Activated CD8-positive, alpha-beta memory T cell treated with anti-CD3 and anti-CD28 coated beads for 48 hours (primary cell): ENCODE measurements around the gene GFAP.
"Not testable (repeated sequence)": the region's sequence is repeated elsewhere in the genome, so short reads cannot be mapped to it uniquely, and the experiment has no call there.

Source experiments
- DNase-seq, 3 experiments: peaks; one replicate each; pipeline ENCODE4 v3.0.0-alpha.2; 2020; ENCODE audit warnings: low read depth in 2 of 3, low spot score in 2 of 3

GFAP gene

DNA sequence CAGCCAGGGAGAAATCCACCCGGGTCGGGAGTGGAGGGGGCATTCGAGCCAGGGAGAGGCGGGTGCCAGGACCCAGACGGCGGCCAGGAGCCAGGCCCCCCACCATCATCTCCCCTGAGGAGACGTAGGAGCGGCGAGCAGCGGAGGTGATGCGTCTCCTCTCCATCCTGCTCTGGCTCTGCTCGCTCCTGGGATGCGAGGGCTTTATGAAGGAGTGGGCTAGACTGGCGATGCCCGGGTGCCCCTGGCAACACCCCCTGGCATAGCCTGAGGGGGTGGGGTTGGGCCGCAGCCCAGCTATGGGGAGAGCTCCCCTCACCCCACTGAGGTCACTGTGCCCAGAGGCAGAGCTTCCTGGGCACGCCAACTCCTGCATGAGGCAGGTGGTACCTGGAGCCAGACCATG is at the start of gene GFAP:
Gene GFAP, minus strand, starts transcription at position 180 of the 406 bp plus-strand sequence. Its CDS starts 14 bp downstream, at position 166.
- no peak for DNase-seq

DNA sequence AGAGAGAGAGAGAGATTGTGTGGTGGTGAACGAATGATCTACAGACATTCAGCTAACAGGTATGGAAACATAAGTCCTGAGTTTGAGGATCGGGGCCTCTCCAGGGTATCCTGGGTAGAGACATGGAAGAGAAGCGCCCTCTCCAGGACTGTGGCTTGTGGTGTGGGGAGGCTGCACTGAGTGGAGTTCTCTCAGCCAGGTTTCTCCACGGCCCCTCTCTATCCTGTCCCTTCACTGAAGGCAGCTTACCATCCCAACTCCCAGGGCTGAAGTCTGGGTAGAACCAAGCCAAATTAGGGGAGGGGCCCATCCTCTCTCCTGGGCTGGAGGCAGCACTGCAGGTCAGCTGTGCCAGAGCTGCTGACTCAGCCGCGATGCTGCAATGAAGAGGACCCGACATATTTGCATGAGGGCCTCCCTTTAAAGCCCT is 46.6 kb upstream of the GFAP start:
- DNase-seq, result no peak

DNA sequence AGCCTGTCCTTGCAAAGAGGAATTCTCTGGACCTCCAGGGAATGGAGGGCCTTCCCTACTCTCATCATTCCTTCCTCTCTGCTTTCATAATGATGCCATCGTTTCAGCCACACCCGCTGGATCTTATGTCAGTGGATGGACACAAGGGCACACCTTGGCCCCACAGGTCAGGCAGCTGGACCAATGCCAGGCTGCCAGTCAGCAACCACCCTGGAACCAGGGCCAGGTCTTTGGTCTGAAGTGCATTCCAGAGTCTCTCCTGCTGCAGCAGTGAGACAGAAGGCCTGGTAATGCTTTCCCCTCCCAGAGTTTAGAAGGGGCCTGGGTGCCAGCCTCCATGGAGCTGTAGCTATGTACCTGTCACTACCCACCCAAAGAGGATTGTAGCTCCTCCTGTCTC is 45.4 kb upstream of the GFAP start:
- no peak for DNase-seq

DNA sequence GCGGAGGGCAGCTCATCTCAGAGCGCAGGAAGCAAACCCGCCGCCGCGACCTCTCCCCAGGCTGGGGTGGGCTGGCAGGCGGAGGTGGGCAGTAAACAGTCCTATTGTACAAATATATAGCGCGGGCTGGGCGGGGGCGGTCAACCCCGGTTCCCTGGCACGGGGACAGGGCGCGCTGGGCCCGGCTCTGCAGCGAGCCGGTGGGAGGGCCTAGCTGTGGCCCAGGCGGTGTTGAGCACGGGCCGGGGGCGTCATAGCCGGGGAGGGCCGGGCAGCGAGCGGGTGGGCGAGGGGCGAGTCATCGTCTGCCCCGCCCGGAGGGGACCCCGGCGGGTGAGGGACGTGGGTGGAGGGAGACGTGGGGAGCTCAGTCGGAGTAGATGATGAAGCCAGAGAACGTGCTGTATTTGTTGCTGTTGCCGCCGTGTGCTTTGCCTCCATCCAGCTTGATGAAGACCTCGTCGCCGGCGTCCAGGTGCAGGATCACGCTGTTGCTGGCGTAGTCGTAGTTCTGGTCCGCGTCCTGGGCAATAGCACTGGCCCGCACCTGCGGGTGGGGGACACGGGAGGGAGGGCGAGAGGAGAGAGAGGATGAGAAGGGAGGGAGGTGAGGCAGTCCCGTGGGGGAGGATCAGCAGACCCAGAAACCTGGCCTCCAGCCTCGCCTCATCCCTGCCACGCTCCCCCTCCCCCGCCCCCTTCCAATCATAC is 44.7 kb upstream of the GFAP start:
- DNase-seq, result no peak

DNA sequence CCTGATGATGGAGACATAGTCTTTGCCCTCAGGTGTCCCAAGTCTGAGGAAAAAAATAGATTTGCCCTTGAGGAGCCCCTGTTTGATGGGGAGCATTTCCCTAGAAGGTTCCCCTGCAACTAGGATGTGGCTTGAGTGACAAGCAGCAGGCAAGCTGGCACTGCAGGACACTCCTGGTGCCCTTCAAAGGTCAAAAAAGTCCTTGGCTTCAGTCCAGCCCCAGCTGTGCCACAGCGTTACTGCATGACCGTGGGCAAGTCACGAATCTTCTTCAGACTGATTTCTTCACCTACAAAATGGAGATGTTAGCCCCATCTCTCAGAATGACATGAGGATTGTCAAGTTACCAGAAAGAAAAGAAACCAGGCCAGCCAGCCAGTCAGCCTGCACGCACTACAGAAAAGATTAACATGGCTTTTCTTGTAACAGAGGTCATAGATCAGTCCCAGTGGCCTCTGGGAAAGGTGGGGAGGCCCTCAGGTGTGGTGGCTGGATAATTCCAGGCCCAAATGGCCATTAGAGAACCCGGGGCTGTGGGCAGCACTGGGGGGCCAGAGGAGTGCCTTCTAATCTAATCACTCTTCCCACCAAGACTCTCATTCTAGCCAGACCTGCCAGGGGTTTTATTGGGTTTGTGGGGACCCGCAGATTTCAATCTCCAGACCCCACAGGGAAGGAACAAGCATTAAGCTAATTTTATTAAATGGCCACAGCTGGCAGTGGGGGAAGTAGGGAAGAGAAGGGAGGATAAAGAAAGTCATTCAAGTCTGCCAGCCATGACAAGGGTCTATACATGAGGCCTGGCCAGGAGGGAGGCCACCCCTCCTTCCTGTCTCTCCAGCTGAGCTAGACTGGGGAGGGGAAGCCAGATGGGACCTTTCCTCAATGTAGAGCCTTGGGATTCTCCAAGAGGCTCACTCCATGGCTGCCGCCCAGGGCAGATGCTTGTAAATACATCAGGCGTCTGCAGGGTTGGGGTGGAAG is 42.0 kb upstream of the GFAP start:
- DNase-seq, result no peak

DNA sequence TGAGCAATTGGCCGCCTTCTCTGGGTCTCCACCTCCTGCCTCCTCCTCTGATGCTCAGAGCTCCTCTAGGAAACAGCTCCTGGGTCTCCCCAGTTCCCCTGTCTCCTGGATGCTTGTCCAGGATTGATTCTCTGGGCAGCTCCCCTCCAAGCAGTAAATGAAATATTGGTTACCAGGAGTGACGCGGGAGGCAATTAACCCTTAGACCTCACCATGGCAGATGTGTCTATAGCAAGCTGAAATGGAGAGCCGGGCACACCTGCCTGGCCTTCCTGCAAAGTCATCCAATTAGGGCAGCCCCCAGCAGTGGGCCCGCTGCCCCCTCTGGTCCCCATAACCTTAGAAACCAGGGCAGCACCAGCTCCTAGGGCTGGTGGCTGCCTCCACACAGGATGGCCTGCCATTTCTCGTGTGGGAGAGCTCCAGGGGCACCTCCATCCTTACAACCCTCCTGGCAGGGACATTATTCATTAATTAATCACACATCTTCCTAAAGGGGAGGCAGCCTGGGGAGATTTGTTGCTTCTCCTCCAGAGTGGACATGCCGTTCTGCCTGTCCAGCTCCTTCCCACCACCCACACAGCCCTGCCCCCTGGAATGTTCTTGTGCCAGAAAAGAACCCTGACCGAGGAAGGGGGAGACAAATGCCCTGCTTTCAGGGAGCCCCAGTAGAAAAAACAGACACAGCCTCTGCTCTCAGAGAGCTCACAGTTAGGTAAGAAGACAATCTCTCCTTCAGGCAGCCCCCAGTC is 40.5 kb upstream of the GFAP start:
- no peak for DNase-seq

DNA sequence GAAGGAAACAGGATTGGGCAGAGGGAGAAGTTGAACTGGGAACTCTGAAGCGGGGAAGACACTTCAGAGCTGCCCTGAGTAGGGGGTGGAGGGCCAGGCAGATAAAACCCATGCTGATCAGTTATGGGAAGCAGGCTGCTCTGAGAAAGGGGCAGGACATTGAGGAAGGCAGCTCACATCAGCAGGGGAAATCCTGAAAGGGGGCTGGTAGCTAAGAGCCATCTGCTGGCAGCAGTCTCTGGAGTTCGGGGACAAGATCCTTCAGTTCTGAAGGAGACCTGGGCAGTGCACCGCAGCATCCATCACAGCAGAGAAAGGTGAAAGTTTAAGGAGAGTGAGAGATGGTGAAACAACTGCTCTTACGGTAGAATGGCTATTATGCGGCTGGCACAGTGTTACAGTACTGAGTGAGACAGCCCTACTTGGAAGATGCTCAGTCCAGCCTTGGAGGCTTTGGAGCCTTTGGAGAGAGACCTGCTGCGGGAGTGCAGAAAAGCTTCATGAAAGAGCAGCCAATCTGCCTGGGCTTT is 37.7 kb upstream of the GFAP start:
- DNase-seq, result no peak

DNA sequence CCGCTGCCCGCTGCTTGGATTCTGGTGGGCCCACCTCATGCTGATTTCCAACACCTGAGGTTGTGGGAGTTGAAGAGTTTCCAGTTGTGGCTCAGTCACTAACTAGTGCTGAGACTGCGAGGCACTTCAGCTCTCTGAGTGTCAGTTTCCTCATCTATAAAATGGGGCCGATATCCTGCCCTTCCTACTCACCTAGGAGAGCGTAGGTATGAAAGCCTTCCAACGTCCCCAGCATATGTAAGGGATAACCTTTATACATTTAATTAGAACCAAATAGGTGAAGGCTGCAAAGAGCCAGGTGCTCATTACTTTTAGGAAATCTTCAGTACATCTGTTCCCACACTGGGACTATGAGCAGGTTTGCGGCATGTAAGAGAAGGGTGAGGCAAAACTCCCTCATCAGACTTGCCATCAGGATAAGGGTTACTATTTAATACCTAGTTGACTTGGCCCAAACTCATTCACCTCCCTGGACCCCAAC is 33.1 kb upstream of the GFAP start:
- DNase-seq, result no peak

DNA sequence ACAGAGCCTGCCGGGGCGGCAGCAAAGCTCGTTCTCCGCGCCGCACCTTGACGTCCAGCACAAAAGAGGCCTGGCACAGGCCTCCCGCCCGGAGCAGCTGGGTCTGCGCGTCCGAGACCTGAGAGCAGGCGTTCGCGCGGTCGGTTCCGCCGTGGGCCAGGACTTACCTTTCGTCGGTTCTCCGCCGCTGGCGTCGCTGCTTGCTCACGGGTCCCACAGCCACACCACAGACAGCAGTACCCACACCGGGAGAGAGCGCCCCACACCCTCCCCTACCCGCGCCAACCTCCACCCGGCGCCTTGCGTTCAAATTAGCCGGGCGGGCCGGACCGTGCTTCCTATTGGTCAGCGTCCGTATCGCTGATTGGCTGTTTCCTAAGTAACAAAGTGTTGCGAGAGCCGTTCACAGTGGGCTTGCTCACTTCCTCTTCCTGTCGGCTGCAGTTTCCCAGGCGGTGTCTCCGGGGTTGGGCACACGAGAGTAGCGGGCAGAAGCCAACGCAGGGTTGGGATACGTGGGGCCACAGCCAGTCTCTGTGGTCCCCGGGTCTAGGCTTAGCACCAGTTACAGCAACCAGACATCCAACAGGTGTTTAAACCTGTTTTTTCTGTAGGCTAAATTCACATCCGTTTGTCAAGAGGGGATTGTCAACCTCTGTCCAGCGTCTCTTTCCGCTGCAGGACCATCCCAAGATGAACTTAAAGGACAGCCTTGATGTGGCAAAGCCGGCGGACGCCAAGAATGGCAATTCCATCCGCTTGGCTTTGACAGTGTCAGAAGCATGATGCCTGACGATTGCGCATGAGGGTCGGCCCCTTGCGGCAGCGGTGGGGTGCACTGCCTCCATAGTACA is 32.4 kb upstream of the GFAP start, which contains the start of gene KIF18B:
Gene KIF18B, minus strand, starts transcription at position 313 of the 854 bp plus-strand sequence. CDS start 11,429 bp downstream, outside the sequence.
- peak; percentile 75 to 89 (median 81) for DNase-seq

DNA sequence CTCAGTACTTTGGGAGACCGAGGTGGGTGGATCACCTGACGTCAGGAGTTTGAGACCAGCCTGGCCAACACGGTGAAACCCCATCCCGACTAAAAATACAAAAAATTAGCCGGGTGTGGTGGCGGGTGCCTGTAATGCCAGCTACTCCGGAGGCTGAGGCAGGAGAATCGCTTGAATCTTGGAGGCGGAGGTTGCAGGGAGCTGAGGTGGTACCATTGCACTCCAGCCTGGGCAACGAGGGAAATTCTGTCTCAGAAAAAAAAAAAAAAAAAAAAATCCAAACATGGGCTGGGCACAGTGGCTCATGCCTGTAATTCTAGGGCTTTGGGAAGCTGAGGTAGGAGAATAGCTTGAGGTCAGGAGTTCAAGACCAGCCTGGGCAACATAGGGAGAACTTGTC is 30.4 kb upstream of the GFAP start:
- DNase-seq, result not testable (repeated sequence)

DNA sequence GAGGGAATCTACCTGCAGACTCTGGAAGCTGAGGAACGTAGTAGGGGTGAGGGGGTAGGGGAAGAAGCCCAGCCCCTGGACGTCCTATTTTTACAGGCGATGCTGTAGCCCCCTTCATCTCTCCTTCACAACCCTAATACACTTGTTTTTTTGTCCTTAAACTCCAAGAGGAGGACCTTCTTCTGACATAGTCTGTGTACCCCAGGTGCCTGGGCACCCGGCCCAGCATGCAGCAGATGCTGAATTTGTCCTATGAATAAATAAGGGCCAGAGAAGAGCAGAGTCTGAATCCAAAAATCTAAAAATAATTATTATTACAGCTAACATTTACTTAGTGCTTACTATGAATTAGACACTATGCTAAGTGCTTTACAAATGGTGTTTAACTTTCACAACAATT is 27.2 kb upstream of the GFAP start:
- DNase-seq, result no peak

DNA sequence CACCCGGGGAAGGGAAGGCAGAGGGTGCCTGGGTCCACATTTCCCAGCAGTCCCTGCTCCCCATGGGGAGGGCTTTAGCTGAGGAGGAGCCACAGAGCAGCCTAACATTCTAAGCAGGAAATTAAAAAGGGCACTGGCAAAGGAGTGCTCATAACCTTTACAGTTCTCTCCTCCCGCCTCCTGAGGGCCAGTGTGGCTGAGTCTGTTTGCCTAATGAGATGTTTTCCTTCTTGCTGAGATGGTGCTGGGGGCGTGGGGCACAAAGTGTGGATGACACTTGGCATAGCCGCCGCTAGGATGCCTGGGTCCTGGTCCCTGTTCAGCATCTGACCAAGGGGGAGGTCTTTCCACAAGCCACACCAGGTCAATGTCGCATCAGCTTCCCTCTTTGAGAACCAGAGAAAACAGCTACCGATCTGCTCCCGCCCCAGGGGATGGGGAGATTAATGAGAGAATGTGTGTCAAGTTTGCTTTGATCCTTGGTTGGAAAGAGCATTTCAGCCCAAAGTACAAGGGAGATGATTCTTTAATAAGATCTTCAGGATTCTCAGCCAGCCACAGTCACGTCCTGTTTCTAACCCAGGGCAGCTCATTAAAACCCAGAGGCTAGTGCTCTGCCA is 26.5 kb upstream of the GFAP start:
- no peak for DNase-seq

DNA sequence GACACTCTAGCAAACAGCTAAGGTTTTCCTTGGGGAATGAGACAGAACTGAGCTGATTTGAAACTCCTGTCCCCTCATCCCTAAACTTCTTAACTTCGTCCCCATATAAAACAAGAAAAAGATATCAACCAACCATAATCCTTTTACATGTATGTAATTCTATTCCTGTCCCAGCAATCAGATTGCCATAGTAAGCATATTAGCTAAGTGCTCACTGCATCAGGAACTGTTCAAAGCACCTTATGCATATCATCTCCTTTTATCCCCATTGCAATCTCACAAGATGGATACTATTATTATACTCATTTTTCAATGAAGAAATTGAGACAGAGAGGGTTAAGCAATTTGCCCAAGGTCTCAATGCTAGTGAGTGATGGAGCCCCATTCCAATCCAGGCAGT is 25.5 kb upstream of the GFAP start:
- no peak for DNase-seq

DNA sequence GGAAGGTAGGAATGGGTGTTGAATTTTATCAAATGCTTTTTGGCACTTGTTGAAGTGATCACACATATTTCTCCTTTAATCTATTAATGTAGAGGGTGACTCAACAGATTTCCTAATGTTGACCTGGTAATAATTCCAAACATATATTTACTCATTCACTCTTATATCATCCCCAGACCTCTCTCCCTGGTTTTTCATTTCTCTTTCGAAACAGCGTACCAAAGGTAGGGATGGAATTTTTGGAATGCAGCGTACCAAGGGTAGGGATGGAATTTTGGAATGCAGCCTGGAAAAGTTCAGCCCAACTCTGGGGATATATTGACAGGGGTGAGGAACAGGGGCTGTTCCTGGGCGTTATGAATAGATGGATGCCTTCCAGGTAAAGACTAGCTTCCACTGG is 25.0 kb upstream of the GFAP start:
- DNase-seq, result no peak

DNA sequence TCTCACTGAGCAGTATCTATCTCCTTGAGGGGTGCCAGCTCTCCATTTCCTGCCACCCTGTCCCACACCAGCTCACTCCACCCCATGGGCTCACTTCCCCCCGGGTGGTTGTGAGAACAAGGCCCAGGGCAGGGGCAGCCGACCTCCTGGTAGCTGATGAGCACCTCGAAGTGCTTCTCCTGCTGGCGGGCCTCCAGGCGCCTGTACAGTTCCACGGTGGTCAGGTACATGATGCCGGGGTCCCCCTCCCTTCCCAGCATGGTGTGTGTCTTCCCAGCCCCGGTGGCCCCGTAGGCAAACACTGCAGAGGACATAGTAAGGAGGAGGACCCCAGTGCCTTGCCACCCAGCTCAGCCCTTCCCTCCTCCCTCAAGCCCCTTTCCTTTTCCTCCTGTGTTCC is 19.8 kb upstream of the GFAP start:
- DNase-seq, result no peak

DNA sequence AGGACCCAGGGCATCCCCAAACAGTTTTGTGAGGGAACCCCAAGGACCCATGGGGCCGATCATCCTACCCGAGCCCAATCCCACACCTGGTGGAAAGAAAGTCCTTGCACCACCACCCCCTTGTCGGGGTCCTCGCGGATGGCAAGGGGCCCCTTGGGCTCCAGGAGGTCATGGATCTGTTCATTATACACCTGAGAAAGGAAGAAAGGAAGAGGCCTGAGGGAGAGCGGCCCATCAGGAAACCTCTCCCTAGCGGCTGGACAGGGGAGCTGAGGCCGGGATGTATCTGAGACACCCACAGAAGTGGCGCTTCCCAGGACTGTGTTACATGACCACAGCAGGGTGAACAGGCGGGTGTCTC is 19.4 kb upstream of the GFAP start:
- DNase-seq, result no peak

DNA sequence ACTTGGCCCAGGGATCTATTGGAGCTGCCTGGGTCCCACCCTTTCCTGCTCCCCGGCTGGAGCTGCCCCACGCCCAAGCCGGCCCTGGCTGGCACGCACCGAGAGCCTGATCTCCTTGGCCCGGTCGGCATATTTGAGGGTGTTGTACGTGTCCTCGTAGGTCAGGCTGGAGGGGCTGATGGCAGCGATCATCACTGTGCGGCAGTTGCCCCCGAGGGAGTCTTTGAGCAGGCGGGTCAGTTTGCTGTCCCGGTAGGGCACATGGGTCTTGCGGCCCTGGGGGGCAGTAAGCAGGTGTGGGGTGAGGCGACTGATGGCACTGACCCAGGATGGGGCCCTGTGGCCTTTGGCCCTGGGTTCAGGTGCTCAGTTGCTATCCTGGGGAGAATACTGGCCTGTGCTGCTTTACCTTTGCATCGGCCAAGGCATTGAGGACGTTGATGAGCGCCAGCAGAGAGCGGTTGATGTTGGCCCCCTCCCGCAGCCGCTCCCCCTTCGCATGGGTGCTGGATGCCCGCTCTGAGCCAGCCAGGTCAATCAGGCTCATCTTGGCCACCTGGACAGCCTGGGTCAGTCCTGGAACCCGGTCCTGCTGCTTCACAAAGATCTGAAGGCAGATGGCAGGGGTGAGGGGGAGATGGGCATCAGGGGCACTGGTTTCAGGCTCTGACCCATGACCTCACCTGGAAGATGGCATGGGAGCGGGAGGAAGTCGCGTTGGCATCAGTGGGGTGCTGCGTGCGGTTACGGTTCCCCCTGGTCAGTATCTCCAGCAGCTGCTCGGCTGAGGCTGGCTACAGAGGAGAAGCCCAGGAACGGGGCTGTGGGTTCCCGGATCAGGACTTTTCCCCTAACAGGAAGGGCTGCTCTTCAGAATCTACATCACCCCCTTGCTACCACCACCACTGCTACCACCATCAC is 18.8 kb upstream of the GFAP start:
- no peak for DNase-seq

DNA sequence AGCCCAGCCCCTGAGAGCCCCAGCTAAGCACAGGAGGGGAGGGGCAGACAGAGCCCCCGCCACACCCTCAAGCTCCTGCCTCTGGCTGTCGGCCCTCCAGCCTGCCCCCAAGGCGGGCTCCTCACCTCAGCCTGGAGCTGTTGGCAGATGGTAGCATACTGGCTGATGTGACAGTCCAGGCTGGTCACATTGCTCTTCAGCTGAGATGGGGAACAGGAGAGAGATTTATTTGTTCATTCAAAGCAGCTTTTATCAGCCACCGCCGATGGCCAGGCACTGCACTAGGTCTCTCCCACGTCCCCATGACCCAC is 17.4 kb upstream of the GFAP start:
- no peak for DNase-seq
